Skeletal muscle cell (primary cell): ENCODE results near the gene ARPC5L.
"Not testable (repeated sequence)": the region's sequence is repeated elsewhere in the genome, so short reads cannot be mapped to it uniquely, and the experiment has no call there.

Source experiments
- DNase-seq: peaks from one replicate; pipeline ENCODE4 v3.0.0-alpha.2; 2010; ENCODE audit warnings: low read depth
- H3K4me3 ChIP-seq: 2 replicates; pipeline ENCODE4 v1.5.1; 2011; ENCODE audit warnings: low read depth, mild to moderate bottlenecking, control low read depth, low read length, moderate library complexity

Gene ARPC5L

GRCh38 chr9:124839612-124840299 is 22.2 kb upstream of the ARPC5L start:
- DNase-seq, result no peak
- no peak overlapping the region for H3K4me3 ChIP-seq

- no peak overlapping the region for H3K4me3 ChIP-seq
- peak; percentile 67 for DNase-seq
These were observed 21.6 kb upstream of the ARPC5L start for GRCh38 chr9:124840300-124840833.

- no peak for DNase-seq
- no peak overlapping the region for H3K4me3 ChIP-seq
These were observed 20.7 kb upstream of the ARPC5L start for GRCh38 chr9:124841075-124841821.

GRCh38 chr9:124843456-124844034 is 18.4 kb upstream of the ARPC5L start:
- H3K4me3 ChIP-seq, result no peak overlapping the region
- peak; percentile 56 for DNase-seq

- DNase-seq, result no peak
- H3K4me3 ChIP-seq, result no peak overlapping the region
These were observed 17.6 kb upstream of the ARPC5L start for GRCh38 chr9:124844291-124844690.

GRCh38 chr9:124846467-124846866 is 15.5 kb upstream of the ARPC5L start:
- H3K4me3 ChIP-seq, DNase-seq: not testable (repeated sequence)

- no peak overlapping the region for H3K4me3 ChIP-seq
- DNase-seq, result no peak
These were observed 15.0 kb upstream of the ARPC5L start for GRCh38 chr9:124846969-124847368.

GRCh38 chr9:124849801-124850200 is 12.1 kb upstream of the ARPC5L start:
- H3K4me3 ChIP-seq, result no peak overlapping the region
- DNase-seq, result peak; percentile 86

GRCh38 chr9:124852121-124852828 is 9.7 kb upstream of the ARPC5L start:
- no peak for DNase-seq
- H3K4me3 ChIP-seq, result no peak overlapping the region

- H3K4me3 ChIP-seq, result peak within 1 kb of the TSS; percentile 51
- no peak for DNase-seq
These were observed 8.9 kb upstream of the ARPC5L start, which contains the start of gene WDR38 for GRCh38 chr9:124852829-124853531. TSS of gene WDR38 (plus strand) at chr9:124853460. CDS start at chr9:124853532, 72 bp downstream.

- DNase-seq, result no peak
- peak overlapping the region; percentile 51 for H3K4me3 ChIP-seq
These were observed 8.3 kb upstream of the ARPC5L start for GRCh38 chr9:124853605-124854143.

- H3K4me3 ChIP-seq, result no peak overlapping the region
- DNase-seq, result no peak
These were observed 7.8 kb upstream of the ARPC5L start for GRCh38 chr9:124854161-124854560.

- no peak for DNase-seq
- H3K4me3 ChIP-seq, result no peak overlapping the region
These were observed 7.1 kb upstream of the ARPC5L start for GRCh38 chr9:124854822-124855221.

GRCh38 chr9:124855566-124855943 is 6.4 kb upstream of the ARPC5L start:
- DNase-seq, result no peak
- no peak overlapping the region for H3K4me3 ChIP-seq

GRCh38 chr9:124855944-124856765 is 5.8 kb upstream of the ARPC5L start:
- no peak for DNase-seq
- no peak overlapping the region for H3K4me3 ChIP-seq

GRCh38 chr9:124857533-124858162 is 4.3 kb upstream of the ARPC5L start:
- DNase-seq, result no peak
- no peak overlapping the region for H3K4me3 ChIP-seq

- no peak overlapping the region for H3K4me3 ChIP-seq
- no peak for DNase-seq
These were observed 3.4 kb upstream of the ARPC5L start for GRCh38 chr9:124858330-124859046.
